SK-N-SH (cell line): ENCODE data around the gene AHSP. TPM values are rescaled to one million over a fixed set of nuclear protein-coding genes. Genes with fewer than 3 reads are reported as not detected.

Experiments
- CTCF ChIA-PET: fragments of 300-600, 350-600 bp; formaldehyde crosslinking; extraction: SDS; loops from one replicate; lab custom pipeline; 2021; lab: Yijun Ruan, JAX
- POLR2A ChIA-PET: fragments of 350-600 bp; sonication (Branson Sonifier 250); formaldehyde crosslinking; extraction: SDS; loops from one replicate; lab custom pipeline; 2020; ENCODE audit warnings: antibody characterized with exemption, inconsistent platforms; lab: Yijun Ruan, JAX
- DNase-seq: peaks from one replicate; pipeline ENCODE4 v3.0.0; 2012
- H2AFZ ChIP-seq: fragments of 200-600 bp; sonication (generic); 2 replicates; pipeline ENCODE4 v1.8.1; 2016; ENCODE audit warnings: antibody characterized with exemption, mild to moderate bottlenecking, low read depth
- H3F3A ChIP-seq: fragments of 200-600 bp; sonication (generic); replicated peaks from 2 replicates; pipeline ENCODE3; 2016; ENCODE audit warnings: antibody characterized with exemption, mild to moderate bottlenecking; ENCODE audit not compliant: insufficient read depth
- H3K27ac ChIP-seq, 2 experiments: fragments of 200-500 bp in 1 of 2; fragments of 200-600 bp in 1 of 2; sonication (Bioruptor generic) in 1 of 2; sonication (generic), shearing (Covaris generic) in 1 of 2; 2 replicates each; pipeline versions ENCODE4 v1.5.1 to v1.6.1; 2014 to 2016; ENCODE audit warnings: low read depth in 2 of 2, inconsistent platforms in 1 of 2, low read length in 1 of 2, mild to moderate bottlenecking in 1 of 2, mixed read lengths in 1 of 2
- H3K27me3 ChIP-seq: fragments of 200-600 bp; sonication (generic), shearing (Covaris generic); 2 replicates; pipeline ENCODE4 v1.6.1; 2016; ENCODE audit warnings: mixed run types; ENCODE audit not compliant: insufficient read depth
- H3K36me3 ChIP-seq, 2 experiments: fragments of 200-500 bp in 1 of 2; fragments of 200-600 bp in 1 of 2; sonication (Bioruptor generic) in 1 of 2; sonication (generic) in 1 of 2; replicated peaks in 1 of 2; 2 replicates each; pipeline versions ENCODE3 to v1.5.1; 2014 to 2016; ENCODE audit warnings: low read length in 1 of 2, mild to moderate bottlenecking in 1 of 2; ENCODE audit not compliant: insufficient read depth in 2 of 2, control insufficient read depth in 1 of 2
- H3K4me1 ChIP-seq, 2 experiments: fragments of 200-500 bp in 1 of 2; fragments of 200-600 bp in 1 of 2; sonication (Bioruptor generic) in 1 of 2; sonication (generic), shearing (Covaris generic) in 1 of 2; 2 replicates each; pipeline versions ENCODE4 v1.5.1 to v1.6.1; 2014 to 2016; ENCODE audit warnings: low read depth in 1 of 2, low read length in 1 of 2, mixed run types in 1 of 2; ENCODE audit not compliant: insufficient read depth in 2 of 2, control insufficient read depth in 1 of 2
- H3K4me2 ChIP-seq: fragments of 200-600 bp; sonication (generic), shearing (Covaris generic); 2 replicates; pipeline ENCODE4 v1.6.1; 2017; ENCODE audit warnings: mixed run types
- H3K4me3 ChIP-seq, 2 experiments: fragments of 200-500 bp in 1 of 2; fragments of 200-600 bp in 1 of 2; sonication (Bioruptor generic) in 1 of 2; sonication (generic), shearing (Covaris generic) in 1 of 2; 2 replicates each; pipeline versions ENCODE4 v1.5.1 to v1.8.1; 2014 to 2016; ENCODE audit warnings: low read depth in 2 of 2, inconsistent platforms in 1 of 2, low read length in 1 of 2, mild to moderate bottlenecking in 1 of 2, mixed read lengths in 1 of 2, moderate library complexity in 1 of 2
- H3K79me2 ChIP-seq: fragments of 200-600 bp; sonication (generic); 2 replicates; pipeline ENCODE4 v1.8.1; 2017; ENCODE audit warnings: mild to moderate bottlenecking; ENCODE audit not compliant: insufficient read depth
- H3K9ac ChIP-seq: fragments of 200-600 bp; sonication (generic); 2 replicates; pipeline ENCODE4 v1.6.1; 2017; ENCODE audit warnings: mixed run types
- H3K9me2 ChIP-seq: fragments of 200-600 bp; sonication (generic); 2 replicates; pipeline ENCODE4 v1.6.1; 2017; ENCODE audit warnings: mixed run types
- H3K9me3 ChIP-seq: fragments of 200-600 bp; sonication (generic); 2 replicates; pipeline ENCODE4 v1.6.1; 2017; ENCODE audit warnings: mixed run types, mild to moderate bottlenecking, moderate library complexity
- H4K20me1 ChIP-seq: fragments of 200-600 bp; sonication (generic); 2 replicates; pipeline ENCODE4 v1.6.1; 2017; ENCODE audit warnings: mild to moderate bottlenecking, mixed run types; ENCODE audit not compliant: insufficient read depth
- CHD2 ChIP-seq: fragments of 150-350 bp; IDR thresholded peaks from 2 replicates; pipeline ENCODE4 v1.6.1; 2018; ENCODE audit warnings: low read length; ENCODE audit not compliant: partially characterized antibody
- CTCF ChIP-seq: fragments of 200-600 bp; sonication (generic); IDR thresholded peaks from 2 replicates; pipeline ENCODE4 v1.6.1; 2017; ENCODE audit warnings: antibody characterized with exemption, mild to moderate bottlenecking, moderate library complexity
- ELF1 ChIP-seq: IDR thresholded peaks from 2 replicates; pipeline ENCODE4 v1.4.0; 2012
- EP300 ChIP-seq, 2 experiments: IDR thresholded peaks; 2 replicates each; pipeline versions ENCODE4 v1.4.0 to v1.6.1; 2012; ENCODE audit warnings: borderline replicate concordance in 1 of 2, low read depth in 1 of 2, low read length in 1 of 2
- EZH2phosphoT487 ChIP-seq: fragments of 200-600 bp; sonication (generic); IDR thresholded peaks from 2 replicates; pipeline ENCODE4 v1.6.1; 2017; ENCODE audit warnings: low read depth, mixed run types, mild to moderate bottlenecking, antibody characterized with exemption, moderate library complexity, borderline replicate concordance
- FOXJ3 ChIP-seq: sonication (generic); formaldehyde crosslinking; IDR thresholded peaks from 2 replicates; pipeline ENCODE4 v1.5.1; 2020; ENCODE audit warnings: mild to moderate bottlenecking, missing genetic modification reagents
- FOXM1 ChIP-seq: IDR thresholded peaks from 2 replicates; pipeline ENCODE4 v1.4.0; 2012; ENCODE audit warnings: low read depth, mild to moderate bottlenecking
- GABPA ChIP-seq: IDR thresholded peaks from 2 replicates; pipeline ENCODE4 v1.4.0; 2012; ENCODE audit warnings: low read depth, mild to moderate bottlenecking
- GATA2 ChIP-seq: sonication (generic); formaldehyde crosslinking; IDR thresholded peaks from 2 replicates; pipeline ENCODE4 v1.5.0; 2020; ENCODE audit warnings: mild to moderate bottlenecking, missing genetic modification reagents
- JUND ChIP-seq: IDR thresholded peaks from 2 replicates; pipeline ENCODE4 v1.4.0; 2012
- MAX ChIP-seq: IDR thresholded peaks from 2 replicates; pipeline ENCODE4 v1.4.0; 2012; ENCODE audit warnings: low read depth
- MXI1 ChIP-seq: IDR thresholded peaks from 2 replicates; pipeline ENCODE4 v1.6.1; 2012; ENCODE audit warnings: mild to moderate bottlenecking, low read depth, low read length, improper control_type of control experiment
- NFIC ChIP-seq: IDR thresholded peaks from 2 replicates; pipeline ENCODE4 v1.4.0; 2012; ENCODE audit warnings: borderline replicate concordance
- NRF1 ChIP-seq: IDR thresholded peaks from 2 replicates; pipeline ENCODE4 v1.6.1; 2012; ENCODE audit warnings: low read depth, mild to moderate bottlenecking, low read length
- PBX3 ChIP-seq: IDR thresholded peaks from 2 replicates; pipeline ENCODE4; 2012
- POLR2AphosphoS5 ChIP-seq: IDR thresholded peaks from 2 replicates; pipeline ENCODE4 v1.6.1; 2012; ENCODE audit warnings: low read depth, low read length
- RAD21 ChIP-seq: IDR thresholded peaks from 2 replicates; pipeline ENCODE4 v1.6.1; 2012; ENCODE audit warnings: mild to moderate bottlenecking, low read length
- RCOR1 ChIP-seq: fragments of 150-350 bp; IDR thresholded peaks from 2 replicates; pipeline ENCODE4 v1.6.1; 2017; ENCODE audit warnings: antibody characterized with exemption, low read length
- TEAD4 ChIP-seq: IDR thresholded peaks from 2 replicates; pipeline ENCODE4 v1.4.0; 2012; ENCODE audit warnings: mild to moderate bottlenecking, borderline replicate concordance; ENCODE audit not compliant: insufficient read depth
- YY1 ChIP-seq: IDR thresholded peaks from 2 replicates; pipeline ENCODE4 v1.4.0; 2012; ENCODE audit warnings: low read depth, mild to moderate bottlenecking
- WGBS: methylation state at CpG from one replicate; pipeline ENCODE4 v1.1.6; 2017; ENCODE audit warnings: low lambda C conversion rate; 5-methylcytosine and 5-hydroxymethylcytosine counted together
- polyA plus RNA-seq, 3 experiments: library from polyadenylated mRNA; depleted of rRNA; stranded (reverse); fragments of >200 nt; gene quantifications; 2 replicates each; pipeline ENCODE4 v1.2.3, GENCODE V29; 2012

Gene AHSP
- polyA plus RNA-seq, 1 of the 3 experiments (the other 2 are of a cell fraction): not detected

- DNase-seq: no peak
- no peaks in the 10 kb centered on the region for H3K79me2 ChIP-seq
- no peaks in the 10 kb centered on the region for H3K9me3 ChIP-seq
- H3K9me2 ChIP-seq: no peaks in the 10 kb centered on the region
- H3K4me3 ChIP-seq: peak overlapping the region in 1 of 2 experiments; percentile 23; a peak in 1 of 4 replicates
- WGBS: 5% methylated on average over 9 of the region's 11 CpGs
- H2AFZ ChIP-seq: no peak overlapping the region
- H4K20me1 ChIP-seq: no peaks in the 10 kb centered on the region
- H3K9ac ChIP-seq: no peak overlapping the region
- no peaks in the 10 kb centered on the region for H3K4me1 ChIP-seq
- TF ChIP-seq PBX3 (no peak), MAX (no peak), ELF1 (no peak), GATA2 (CRISPR knock-in tag) (no peak), NRF1 (no peak), YY1 (no peak), EZH2phosphoT487 (no peak), MXI1 (no peak), NFIC (no peak), JUND (no peak), RAD21 (no peak), POLR2AphosphoS5 (no peak), RCOR1 (no peak), CTCF (no peak), FOXJ3 (CRISPR knock-in tag) (no peak), CHD2 (no peak), TEAD4 (no peak), EP300 (IDR thresholded peaks at IDR 0.05; ENCODE audit: borderline replicate concordance in 1 of 2, low read depth in 1 of 2, low read length in 1 of 2) (no peak), GABPA (no peak), FOXM1 (no peak)
- H3K27me3 ChIP-seq: peaks cover 53% of the 10 kb centered on the region
- H3F3A ChIP-seq: no peaks in the 10 kb centered on the region
- no peaks in the 10 kb centered on the region for H3K36me3 ChIP-seq
- H3K27ac ChIP-seq: no peak overlapping the region
- H3K4me2 ChIP-seq: peak overlapping the region; percentile 65
- ChIA-PET CTCF (no interaction called here), POLR2A (no interaction called here)
These were observed 915 bp downstream of the AHSP start for GRCh38 chr16:31528523-31529107.
